ENCODE measurements around the gene DNAH7.

GRCh38 chr2:195836002-195836401 is 232.6 kb downstream of the DNAH7 start:
- TF ChIP-seq CTCF (IDR thresholded peaks at IDR 0.05 in 8 of 11, conservative IDR thresholded peaks at IDR 0.05 in 3 of 11) = no peak
- TF ChIP-seq POLR2A (IDR thresholded peaks at IDR 0.05) = no peak

All from spleen (tissue), 7 donors.